Hepatocyte (in vitro differentiated cells): ENCODE results near the gene TMEM131.

Experiments
- CTCF ChIP-seq: fragments of 200-600 bp; sonication (generic); IDR thresholded peaks from 2 replicates; pipeline ENCODE4 v1.5.1; 2016; ENCODE audit warnings: antibody characterized with exemption, mild to moderate bottlenecking; ENCODE audit not compliant: poor library complexity
- EZH2 ChIP-seq: fragments of 200-600 bp; sonication (generic); IDR thresholded peaks from 2 replicates; pipeline ENCODE4 v1.6.1; 2016; ENCODE audit warnings: antibody characterized with exemption, mild to moderate bottlenecking, borderline replicate concordance
- EZH2phosphoT487 ChIP-seq: fragments of 200-600 bp; sonication (generic); IDR thresholded peaks from one replicate; pipeline ENCODE4 v1.6.1; 2018; ENCODE audit warnings: antibody characterized with exemption, mild to moderate bottlenecking, low read depth, moderate library complexity; ENCODE audit not compliant: unreplicated experiment, severe bottlenecking

DNA sequence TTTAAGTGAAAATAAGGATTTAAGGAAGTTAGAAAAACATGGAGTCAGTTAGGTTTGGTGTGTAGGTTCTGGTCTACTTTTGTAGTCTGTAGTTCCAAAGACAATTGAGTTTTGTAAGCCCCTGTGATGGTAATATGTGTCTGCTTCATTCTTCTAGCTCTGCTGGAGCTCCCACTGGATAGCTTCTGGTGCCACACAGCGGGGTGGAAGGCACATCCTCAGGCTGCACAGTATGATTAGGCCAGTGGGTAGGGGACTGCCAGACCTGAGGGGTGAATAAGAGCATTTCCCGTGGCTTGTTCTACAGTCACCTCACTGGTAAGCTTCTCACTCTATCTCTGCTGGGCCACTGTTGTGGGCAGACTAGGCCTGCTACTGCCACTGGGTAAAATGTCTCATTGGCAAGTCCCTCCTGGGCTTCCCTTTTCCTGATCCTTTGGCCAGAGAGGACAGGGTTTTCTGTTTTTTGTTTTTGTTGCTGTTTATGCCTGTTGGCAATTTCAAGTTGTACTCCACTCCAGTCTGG, 44.5 kb downstream of the TMEM131 start:
- TF ChIP-seq CTCF (no peak), EZH2phosphoT487 (no peak), EZH2 (no peak)
